ENCODE results near the gene NAALADL1.

NAALADL1 gene

DNA sequence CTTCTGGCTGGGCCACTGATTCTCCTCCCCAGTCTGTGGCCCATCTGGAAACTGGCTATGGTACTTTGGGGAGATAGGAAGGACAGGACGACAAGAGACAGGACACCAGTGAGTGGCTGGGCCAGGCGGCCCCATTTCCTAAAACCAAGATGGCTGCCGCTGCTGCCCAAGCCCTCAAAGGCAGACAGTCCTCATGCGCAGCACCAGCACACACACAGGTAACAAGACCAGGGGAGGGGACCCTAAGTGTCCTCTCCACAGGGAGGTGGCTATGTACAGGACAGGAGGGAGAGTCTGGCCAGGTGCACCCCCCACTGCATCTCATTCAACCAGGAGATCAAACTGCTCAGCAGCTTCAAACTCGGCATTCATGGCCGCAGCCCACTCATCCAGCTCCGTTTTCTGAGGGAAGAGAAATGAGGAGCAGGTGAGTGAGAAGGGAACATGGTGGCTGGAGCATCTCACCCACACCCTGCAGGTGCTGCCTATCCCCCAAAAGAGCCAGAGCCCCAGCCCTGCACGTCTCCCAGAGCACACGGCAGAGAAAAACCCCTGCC is 20.5 kb upstream of the NAALADL1 start:
- no peak for DNase-seq

GRCh38 chr11:65078151-65078550 is 19.8 kb upstream of the NAALADL1 start:
- DNase-seq, result peak; percentile 23 to 25

GRCh38 chr11:65077451-65077850 is 19.1 kb upstream of the NAALADL1 start:
- no peak for DNase-seq

DNA sequence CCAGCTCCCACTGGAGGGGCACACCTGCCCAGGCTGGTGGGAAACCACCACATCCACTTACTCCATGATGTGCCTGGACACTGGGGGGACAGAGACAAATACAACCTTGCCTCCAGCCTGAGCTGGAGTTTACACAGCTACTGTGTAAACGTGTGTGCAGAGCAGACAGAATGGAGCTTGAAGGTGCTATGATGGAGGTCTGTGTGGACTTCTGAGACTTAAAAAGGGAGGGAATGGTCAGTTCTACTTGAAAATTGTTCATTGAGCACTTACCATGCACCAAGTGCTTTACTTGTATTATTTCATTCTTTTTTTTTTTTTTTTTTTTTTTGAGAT is 14.2 kb upstream of the NAALADL1 start:
- DNase-seq, result no peak

- no peak for DNase-seq
Measured at GRCh38 chr11:65071907-65072630, 13.7 kb upstream of the NAALADL1 start.

- peak; percentile 6 to 22 for DNase-seq
Measured at GRCh38 chr11:65069217-65069616, 10.9 kb upstream of the NAALADL1 start.

DNA sequence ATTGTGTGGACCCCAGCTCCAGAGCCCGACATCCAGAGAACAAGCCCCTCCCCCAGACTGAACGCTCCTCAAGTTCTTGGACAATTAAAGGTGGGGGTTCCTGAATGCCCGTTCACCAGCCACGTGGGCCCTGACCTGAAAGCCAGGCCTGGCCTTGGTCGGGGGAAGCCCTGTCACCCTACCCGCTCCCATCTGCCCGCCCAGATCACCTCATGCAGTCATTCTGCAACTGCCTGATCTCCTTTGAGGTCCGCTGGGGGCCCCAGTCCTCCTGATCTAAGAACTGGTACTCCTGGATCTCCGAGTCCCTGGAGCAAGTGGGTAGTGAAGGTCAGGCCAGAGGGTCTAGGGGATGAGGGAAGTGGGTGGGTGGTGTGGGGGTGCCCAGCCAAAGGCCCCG is 9.1 kb upstream of the NAALADL1 start:
- no peak for DNase-seq

DNA sequence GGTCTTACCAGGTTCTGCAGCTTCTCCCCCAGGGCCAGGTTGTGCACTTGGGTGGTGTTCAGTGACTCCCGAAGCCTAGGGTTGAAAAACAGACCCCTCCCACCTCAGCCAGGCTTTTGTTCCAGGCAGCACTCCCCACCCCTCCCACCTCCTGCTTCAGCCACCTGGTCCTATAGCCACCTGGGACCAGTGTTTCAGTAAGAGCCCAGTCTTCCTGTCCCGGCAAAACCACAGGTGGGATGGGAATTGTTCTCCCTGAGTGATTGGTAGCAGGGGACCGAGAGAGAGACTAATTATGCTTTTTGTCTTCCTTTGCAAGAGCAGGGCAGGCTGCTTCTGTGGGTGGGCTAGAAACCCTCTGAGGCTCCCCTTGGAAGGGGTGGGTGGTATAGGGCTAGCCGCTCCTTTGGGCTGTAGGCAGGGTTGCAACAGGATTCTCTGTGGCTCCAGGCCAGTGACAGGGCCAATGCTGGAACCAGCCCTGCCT is 8.5 kb upstream of the NAALADL1 start:
- no peak for DNase-seq

GRCh38 chr11:65066315-65066714 is 8.0 kb upstream of the NAALADL1 start:
- DNase-seq, result no peak

DNA sequence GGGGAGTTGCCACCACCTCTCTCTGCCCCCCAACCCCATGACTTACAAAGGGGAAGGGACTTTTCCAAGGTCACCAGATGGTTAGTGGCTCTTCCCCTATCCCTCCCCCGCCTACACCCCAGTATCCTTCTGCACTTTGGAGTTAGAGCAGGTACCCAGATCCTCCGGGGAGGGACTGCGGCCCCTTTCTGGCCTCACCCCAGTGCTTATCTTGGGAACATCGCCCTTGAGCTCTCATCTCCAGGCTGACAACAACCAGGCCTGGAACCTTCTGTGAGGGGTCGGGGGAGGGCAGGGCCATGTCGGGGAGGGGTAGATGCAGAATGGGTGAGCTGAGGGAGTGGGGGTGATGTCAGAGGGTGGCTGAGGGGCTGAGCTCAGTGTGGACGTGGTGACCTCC is 7.5 kb upstream of the NAALADL1 start:
- DNase-seq, result no peak

DNA sequence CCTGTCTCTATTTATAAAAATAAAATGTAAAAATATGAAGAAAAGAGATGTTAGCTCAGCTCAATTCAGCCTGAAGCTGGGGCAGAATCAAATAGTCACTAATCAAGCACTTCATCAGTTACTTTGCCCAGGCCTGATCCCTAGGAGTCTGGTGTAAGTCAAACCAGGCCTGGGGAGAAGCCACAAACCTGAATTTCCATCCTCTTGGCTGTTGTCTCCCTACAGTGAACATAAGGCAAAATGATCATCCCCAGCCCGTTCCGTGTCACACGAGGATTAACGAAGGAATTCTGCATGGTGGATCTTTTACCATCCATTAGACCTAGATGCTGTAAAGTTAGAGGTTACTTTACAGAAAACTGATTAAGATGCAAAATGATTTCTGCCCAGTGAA is 6.5 kb upstream of the NAALADL1 start:
- DNase-seq, result no peak

DNA sequence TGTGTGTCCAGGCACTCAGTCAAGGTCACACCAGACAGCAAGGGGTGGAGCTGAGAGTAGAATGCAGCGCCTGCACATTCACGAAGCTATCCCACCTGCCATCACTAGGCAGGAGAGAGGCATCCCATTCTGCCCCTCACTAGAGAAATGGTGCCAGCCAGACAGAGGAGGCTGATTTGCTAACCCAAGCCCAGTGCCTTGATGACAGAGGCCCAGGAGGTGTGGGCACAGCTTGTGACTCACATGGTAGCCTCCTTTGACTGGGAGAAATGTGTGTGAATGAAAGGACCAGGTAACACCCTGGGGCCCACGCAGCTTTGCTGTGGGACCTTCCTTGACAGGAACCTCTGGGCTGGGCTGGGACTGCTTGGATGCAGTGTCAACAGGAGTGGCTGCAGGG is 5.2 kb upstream of the NAALADL1 start:
- DNase-seq, result no peak

GRCh38 chr11:65060913-65061408 is 2.6 kb upstream of the NAALADL1 start:
- no peak for DNase-seq

DNA sequence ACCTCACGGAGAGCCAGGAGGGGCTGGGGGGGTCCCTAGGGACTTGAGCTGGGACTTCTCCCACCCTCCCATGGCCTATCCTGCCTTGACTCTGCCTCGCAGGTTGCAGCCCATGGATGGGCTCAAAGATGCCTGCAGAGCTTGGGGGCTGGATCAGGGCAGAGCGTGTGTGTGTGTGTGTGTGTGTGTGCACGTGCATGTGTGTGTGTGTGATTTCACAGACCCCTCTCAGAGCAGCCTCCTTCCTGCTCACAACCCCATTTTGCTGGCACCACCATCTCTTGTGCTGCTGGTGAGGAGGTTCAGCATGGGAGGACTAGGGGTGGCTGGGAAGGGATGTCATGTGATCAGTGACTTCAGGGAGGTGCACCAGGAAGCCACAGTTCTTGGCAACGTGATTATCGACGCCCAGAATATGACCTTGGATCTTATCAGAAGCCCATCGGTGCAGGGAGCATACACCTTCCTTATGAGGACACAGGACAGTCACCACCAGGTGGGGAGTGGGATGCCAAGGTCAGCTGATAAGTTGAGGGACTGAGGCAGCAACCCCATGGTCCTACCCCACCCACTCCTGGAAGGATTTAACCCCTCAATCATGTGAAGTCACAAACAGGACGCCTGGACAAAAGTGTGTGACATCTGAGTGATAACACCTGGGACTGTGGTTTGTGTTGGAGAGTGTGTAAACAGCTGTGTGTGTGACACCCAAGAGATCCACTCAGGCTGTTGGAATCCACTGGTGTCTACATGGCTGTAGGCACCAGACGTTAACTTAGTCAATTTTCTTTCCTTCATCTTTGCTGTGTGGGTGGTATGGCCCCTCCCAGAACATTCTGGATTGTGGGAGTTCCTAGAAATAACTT is 1.8 kb upstream of the NAALADL1 start:
- no peak for DNase-seq

DNA sequence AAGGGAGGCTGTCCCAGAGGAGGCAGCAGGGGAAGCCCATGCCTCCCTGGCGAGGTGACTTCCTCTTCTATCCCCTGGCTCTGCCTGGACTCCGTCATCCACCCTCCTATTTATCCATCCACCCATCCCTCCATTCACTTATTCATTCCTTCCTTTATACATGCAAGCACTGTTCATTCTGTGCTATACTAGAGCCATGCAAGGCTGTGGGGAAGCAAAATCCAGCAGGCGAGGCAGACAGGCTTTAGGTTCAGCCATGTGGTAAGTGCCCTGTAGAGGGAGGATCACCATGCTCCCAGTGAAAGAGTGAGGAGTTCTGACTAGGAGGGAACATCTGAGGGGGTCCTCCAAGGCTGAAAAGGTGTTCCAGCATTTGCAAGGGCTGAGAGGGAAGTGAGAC is 1.2 kb upstream of the NAALADL1 start:
- no peak for DNase-seq

- DNase-seq, result no peak
Measured at GRCh38 chr11:65058012-65058411, 341 bp downstream of the NAALADL1 start.

DNA sequence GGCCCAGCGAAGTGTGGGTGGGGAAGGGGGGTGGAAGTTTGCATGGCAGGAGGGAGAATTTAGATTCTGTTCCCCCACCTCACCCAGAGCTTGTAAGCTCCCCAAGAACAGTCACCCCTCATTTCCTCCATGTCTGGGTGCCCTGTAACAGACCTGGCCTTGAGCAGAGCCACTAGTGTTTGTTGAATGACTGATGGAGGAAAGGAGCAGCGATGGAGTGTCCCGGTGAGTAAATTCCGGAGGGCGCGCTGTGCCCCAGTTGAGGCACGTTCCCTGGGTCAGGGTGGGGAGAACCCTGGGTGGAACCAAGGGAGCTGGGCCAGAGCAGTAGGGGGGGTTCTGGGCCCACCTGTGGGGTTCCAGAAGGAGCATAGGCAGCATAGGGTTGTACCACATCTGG is 827 bp downstream of the NAALADL1 start:
- no peak for DNase-seq

GRCh38 chr11:65056999-65057398 is 1.4 kb downstream of the NAALADL1 start:
- DNase-seq, result no peak

DNA sequence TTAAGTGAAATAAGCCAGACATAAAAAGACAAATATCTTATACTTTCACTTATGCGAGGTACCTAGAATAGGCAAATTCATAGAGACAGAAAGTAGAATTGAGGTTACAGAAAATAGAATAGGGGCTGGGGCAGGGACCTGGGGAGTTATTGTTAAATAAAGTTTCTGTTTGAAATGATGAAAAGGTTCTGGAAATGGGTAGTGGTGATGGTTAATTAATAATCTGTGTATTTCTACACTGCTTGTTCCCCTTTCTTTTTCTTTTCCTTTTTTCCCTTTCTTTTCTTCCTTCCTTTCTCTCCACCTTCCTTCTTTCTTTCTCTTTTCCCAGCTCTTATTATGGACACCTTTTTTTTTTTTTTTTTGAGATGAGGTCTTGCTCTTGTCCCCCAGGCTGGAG is 2.8 kb downstream of the NAALADL1 start:
- no peak for DNase-seq

GRCh38 chr11:65053827-65054508 is 4.4 kb downstream of the NAALADL1 start:
- DNase-seq, result no peak

DNA sequence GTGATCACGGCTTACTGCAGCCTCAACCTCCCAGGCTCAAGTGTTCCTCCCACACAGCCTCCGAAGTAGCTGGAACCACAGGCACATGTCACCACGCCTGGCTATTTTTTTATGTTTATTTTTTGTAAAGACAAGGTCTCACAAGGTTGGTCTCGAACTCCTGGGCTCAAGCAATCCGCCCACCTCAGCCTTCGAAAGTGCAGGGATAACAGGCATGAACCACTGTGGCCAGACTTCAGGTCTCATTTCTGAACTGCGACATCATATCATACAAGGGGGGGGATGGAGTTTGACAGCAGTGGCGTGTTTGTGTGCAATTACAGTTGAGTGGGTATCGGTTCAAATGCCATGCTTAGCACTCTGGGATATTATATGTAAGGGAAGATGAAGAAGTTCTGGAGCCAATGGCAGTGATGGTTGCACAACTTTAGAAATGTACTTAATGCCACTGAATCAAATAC is 6.9 kb downstream of the NAALADL1 start:
- no peak for DNase-seq

- DNase-seq, result no peak
Measured at GRCh38 chr11:65047581-65048422, 10.6 kb downstream of the NAALADL1 start.

All from AML-193 (cell line).